Measurements from ENCODE around the gene HRH1. TPM values are rescaled to one million over a fixed set of nuclear protein-coding genes. Genes with fewer than 3 reads are reported as not detected.
"Not testable (repeated sequence)": the region's sequence is repeated elsewhere in the genome, so short reads cannot be mapped to it uniquely, and the experiment has no call there.

The HRH1 gene
- total RNA-seq, 3 donors from 2014 or later: 8.3 to 16.7 (median 10.3) TPM

- Histone ChIP-seq H3K4me3 (no peak overlapping the region), H3K9me3 (no peaks in the 10 kb centered on the region), H3K36me3 (ENCODE audit: low read depth) (no peaks in the 10 kb centered on the region), H3K4me1 (ENCODE audit: low read depth) (peaks cover 7% of the 10 kb centered on the region)
- intact Hi-C loops (cut with DNase I, micrococcal nuclease): no loop called here
- ATAC-seq: peak; percentile 69
- peak in 1 of 3 donors; percentile 56 for DNase-seq
- no peak for TF ChIP-seq CTCF (IDR thresholded peaks at IDR 0.05)
These were observed 93.1 kb downstream of the HRH1 start for GRCh38 chr3:11247362-11247761.

GRCh38 chr3:11248596-11248995, 94.3 kb downstream of the HRH1 start:
- Histone ChIP-seq H3K9me3 (no peaks in the 10 kb centered on the region), H3K4me3 (no peak overlapping the region), H3K36me3 (ENCODE audit: low read depth) (no peaks in the 10 kb centered on the region), H3K4me1 (ENCODE audit: low read depth) (peaks cover 7% of the 10 kb centered on the region)
- intact Hi-C loops (cut with DNase I, micrococcal nuclease): no loop called here
- no peak for DNase-seq
- ATAC-seq: no peak
- TF ChIP-seq CTCF (IDR thresholded peaks at IDR 0.05): no peak

- no peak for TF ChIP-seq CTCF (IDR thresholded peaks at IDR 0.05)
- Histone ChIP-seq H3K9me3 (no peaks in the 10 kb centered on the region), H3K36me3 (ENCODE audit: low read depth) (no peaks in the 10 kb centered on the region), H3K4me1 (ENCODE audit: low read depth) (peaks cover 7% of the 10 kb centered on the region), H3K4me3 (no peak overlapping the region)
- intact Hi-C loops (cut with DNase I, micrococcal nuclease): no loop called here
- DNase-seq (no peak), ATAC-seq (peak; percentile 88)
These were observed 96.9 kb downstream of the HRH1 start for GRCh38 chr3:11250902-11251806.

- no peaks in the 10 kb centered on the region for H3K36me3 ChIP-seq (ENCODE audit: low read depth)
- H3K4me1 ChIP-seq (ENCODE audit: low read depth): peaks cover 7% of the 10 kb centered on the region
- ATAC-seq: peak; percentile 28
These were observed 97.5 kb downstream of the HRH1 start for GRCh38 chr3:11251807-11252176.

GRCh38 chr3:11254876-11255275, 100.6 kb downstream of the HRH1 start:
- H3K9me3 ChIP-seq: no peaks in the 10 kb centered on the region
- no peak for ATAC-seq
- no peak for TF ChIP-seq CTCF (IDR thresholded peaks at IDR 0.05)
- peaks cover 7% of the 10 kb centered on the region for H3K4me1 ChIP-seq (ENCODE audit: low read depth)
- no peaks in the 10 kb centered on the region for H3K36me3 ChIP-seq (ENCODE audit: low read depth)
- intact Hi-C loops (cut with DNase I, micrococcal nuclease): no loop called here
- H3K4me3 ChIP-seq: no peak overlapping the region
- no peak for DNase-seq

More at GRCh38 chr3:11251807-11252176, 97.5 kb downstream of the HRH1 start:
- TF ChIP-seq CTCF (IDR thresholded peaks at IDR 0.05): no peak
- no peak for DNase-seq
- Histone ChIP-seq H3K9me3 (no peaks in the 10 kb centered on the region), H3K4me3 (no peak overlapping the region)
- intact Hi-C loops (cut with DNase I, micrococcal nuclease): no loop called here

- intact Hi-C loops (cut with DNase I, micrococcal nuclease); ATAC-seq; H3K9me3 ChIP-seq; DNase-seq; H3K4me1 ChIP-seq (ENCODE audit: low read depth); H3K4me3 ChIP-seq; H3K36me3 ChIP-seq (ENCODE audit: low read depth): not testable (repeated sequence)
These were observed 101.2 kb downstream of the HRH1 start for GRCh38 chr3:11255537-11255936.

Measured in mucosa of descending colon (tissue), 3 donors.